Amniotic stem cell (primary cell): Measurements from ENCODE around the gene PURA.

Source experiments
- DNase-seq: peaks from one replicate; lab custom pipeline; 2025; lab: John Stamatoyannopoulos, UW

The PURA gene

GRCh38 chr5:140109759-140110645 lies 3.9 kb upstream of the PURA start:
- no peak for DNase-seq

DNA sequence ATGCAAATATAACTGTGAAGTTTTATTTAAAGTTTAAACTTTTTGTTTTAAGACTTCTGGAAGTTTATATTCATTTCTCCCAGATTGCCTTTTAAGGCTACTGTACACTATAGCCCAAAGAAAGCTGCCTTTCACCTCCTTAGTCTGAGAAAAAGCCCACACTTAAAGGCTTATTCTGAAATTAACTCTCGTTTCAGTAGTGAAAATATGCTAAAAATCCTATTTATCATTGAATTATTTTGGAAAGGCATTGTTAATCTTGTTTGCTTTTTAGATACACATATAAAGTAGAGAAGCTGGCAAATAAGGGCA lies 3.3 kb upstream of the PURA start:
- no peak for DNase-seq

GRCh38 chr5:140111011-140111858 lies 2.7 kb upstream of the PURA start:
- no peak for DNase-seq

- no peak for DNase-seq
Observed at GRCh38 chr5:140111859-140112551, 1.9 kb upstream of the PURA start.

DNA sequence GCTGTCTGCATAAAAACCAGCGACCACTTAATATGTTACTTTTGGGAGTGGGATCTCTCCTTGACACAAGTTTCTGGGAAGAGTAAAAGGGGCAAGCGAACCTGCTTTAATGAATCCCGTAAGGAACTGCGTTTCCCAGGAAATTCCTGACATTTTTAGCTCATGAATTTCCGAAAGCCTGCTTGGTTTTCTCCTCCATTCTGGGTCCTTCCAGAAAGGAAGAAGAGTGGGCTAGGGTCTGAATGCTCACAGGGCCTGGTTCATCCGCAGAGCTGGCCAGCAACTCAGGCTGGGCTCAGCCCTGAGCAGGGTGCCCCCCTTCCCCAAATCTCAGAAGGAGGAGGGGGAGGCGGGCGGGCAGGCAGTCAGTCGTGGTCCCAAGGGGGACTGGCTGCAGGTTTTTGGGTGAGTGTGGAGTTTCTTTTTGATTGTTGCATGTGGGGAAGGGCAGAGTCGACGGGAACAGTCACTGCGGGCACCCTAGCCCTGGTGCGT lies 1.2 kb upstream of the PURA start:
- DNase-seq, result no peak

DNA sequence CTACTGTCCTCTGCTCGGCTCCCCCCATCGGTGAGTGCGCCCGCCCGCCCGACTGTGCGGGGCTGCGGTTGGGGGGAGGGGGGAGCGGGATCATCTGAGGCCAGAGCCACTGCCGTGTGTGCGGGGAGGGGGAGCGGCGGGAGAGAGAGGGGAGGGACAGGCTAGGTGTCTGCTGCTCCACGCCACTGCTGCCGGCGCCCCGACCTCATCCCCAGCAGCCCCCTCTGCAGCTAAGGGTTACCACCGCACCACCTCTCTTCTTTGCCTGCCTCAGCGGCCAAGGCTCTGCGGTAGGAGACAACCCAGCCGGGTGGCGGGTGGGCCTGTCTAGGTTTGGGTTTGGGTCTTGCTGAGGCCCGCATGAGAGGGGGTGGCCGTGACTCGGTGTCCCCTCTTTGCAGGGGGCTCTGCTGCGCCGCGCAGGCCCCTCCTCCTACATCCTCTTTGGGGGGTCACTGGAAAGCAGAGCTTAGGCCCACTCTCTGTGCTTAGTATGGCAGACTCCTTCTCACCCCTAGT lies 670 bp upstream of the PURA start:
- DNase-seq, result no peak

DNA sequence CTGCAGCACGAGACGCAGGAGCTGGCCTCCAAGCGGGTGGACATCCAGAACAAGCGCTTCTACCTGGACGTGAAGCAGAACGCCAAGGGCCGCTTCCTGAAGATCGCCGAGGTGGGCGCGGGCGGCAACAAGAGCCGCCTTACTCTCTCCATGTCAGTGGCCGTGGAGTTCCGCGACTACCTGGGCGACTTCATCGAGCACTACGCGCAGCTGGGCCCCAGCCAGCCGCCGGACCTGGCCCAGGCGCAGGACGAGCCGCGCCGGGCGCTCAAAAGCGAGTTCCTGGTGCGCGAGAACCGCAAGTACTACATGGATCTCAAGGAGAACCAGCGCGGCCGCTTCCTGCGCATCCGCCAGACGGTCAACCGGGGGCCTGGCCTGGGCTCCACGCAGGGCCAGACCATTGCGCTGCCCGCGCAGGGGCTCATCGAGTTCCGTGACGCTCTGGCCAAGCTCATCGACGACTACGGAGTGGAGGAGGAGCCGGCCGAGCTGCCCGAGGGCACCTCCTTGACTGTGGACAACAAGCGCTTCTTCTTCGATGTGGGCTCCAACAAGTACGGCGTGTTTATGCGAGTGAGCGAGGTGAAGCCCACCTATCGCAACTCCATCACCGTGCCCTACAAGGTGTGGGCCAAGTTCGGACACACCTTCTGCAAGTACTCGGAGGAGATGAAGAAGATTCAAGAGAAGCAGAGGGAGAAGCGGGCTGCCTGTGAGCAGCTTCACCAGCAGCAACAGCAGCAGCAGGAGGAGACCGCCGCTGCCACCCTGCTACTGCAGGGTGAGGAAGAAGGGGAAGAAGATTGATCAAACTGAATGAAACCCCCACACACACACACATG lies 654 bp downstream of the PURA start:
- peak; percentile 58 for DNase-seq

DNA sequence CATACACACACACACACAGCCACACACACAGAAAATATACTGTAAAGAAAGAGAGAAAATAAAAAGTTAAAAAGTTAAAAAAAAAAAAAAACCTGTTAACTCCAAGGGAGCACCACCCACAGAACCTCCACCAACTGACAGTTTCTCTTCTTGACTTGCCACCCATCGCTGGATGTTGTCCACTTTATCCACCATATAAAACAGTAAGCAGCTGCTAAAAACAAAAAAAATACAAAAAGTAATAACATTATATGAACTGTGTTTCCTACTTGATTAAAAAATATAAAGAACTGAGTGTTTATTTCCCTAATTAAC lies 1.2 kb downstream of the PURA start:
- no peak for DNase-seq

DNA sequence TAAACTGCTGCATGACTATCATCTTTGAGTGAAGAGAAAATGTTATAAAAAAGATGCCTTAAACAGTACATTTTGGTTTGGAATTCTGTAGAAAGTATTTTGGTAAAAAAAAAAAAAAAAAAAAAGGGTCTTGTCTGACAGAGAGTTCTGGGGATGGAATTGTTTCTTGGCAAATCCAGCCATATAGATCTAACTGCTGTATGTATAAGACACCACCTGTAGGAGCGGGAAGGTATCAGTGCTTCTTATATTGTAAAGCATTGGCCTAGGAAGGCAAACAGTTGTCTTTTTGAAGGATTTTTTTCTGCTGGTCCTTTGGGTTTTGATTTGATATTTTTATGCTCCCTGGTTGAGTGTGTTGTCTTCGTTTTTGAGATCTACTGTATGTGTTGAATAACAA lies 2.8 kb downstream of the PURA start:
- DNase-seq, result no peak

- DNase-seq, result no peak
Observed at GRCh38 chr5:140117523-140117922, 3.6 kb downstream of the PURA start.

GRCh38 chr5:140118302-140118936 lies 4.5 kb downstream of the PURA start:
- no peak for DNase-seq

- DNase-seq, result no peak
Observed at GRCh38 chr5:140125637-140126036, 11.7 kb downstream of the PURA start, which contains the start of gene IGIP. Gene IGIP, plus strand, starts transcription at chr5:140125937. Its CDS starts 2,540 bp downstream, at chr5:140128477.

- DNase-seq, result no peak
Observed at GRCh38 chr5:140126315-140127012, 12.6 kb downstream of the PURA start.

GRCh38 chr5:140128376-140128775 lies 14.5 kb downstream of the PURA start:
- DNase-seq, result no peak

GRCh38 chr5:140130949-140131733 lies 17.2 kb downstream of the PURA start:
- DNase-seq, result no peak

- DNase-seq, result peak; percentile 70
Observed at GRCh38 chr5:140131967-140132409, 18.1 kb downstream of the PURA start.

DNA sequence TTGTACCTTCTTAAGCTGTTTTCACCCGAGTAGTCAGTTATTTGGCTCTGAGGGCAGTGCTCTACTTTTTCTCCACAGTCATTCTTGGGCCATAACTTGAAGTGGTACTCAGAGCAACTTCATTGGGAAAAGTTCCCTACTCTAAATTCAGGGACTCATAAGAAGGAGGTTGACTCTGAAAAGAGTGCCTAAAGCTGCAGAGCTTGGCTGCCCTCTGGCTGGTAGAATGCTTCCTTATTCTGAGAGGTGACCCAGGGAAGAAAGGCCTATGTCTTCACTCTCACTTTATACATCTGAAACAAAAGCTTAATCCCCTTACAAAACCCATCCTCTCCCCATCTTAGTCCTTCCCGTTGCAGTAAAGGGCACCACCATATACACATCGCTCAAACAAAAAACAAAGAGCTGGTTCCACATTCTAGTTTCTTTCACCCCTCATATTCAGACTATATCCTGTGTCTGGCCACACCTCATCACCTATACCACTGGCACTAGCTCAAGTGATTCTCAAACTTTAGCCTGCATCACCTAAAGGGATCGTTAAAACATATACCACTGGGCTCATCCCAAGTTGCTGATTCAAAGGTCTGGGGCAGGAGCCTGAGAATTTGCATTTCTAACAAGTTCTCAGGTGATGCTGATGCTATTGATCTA lies 19.7 kb downstream of the PURA start:
- no peak for DNase-seq

DNA sequence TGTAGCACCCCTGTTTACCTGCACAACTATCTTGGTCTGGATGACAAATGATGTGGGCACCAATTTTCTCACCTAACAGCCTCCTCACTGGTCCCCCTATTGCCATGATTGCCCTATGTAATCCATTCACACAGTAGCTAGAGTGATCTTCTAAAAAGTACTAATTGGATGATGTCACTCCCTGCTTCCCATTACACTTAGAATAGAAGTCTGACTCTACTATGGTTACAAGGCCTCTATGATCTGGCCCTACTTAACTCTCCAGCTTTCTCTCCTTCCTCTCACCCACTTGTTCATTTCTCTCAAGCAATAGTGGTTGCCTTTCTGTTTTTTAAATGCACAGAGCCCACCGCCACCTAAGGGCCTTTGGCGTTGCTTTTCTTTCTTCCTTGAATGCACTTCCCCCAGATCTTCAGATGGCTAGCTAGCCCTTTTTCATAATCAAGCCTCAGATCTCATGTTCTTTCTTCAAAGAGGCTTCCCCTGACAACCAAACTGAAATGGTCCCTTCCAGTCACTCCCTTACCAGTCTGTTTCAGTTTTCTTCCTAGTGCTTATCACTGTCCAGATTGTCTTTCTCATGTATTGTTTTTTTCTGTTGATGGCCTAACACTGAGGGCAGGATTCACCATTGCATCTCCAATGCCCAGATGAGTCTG lies 20.5 kb downstream of the PURA start:
- DNase-seq, result no peak
